SIG-M5 (cell line): ENCODE measurements around the gene MCM9.
A peak's percentile ranks its signal among the peaks of the same experiment; 100 is the strongest.
"Not testable (repeated sequence)": the region's sequence is repeated elsewhere in the genome, so short reads cannot be mapped to it uniquely, and the experiment has no call there.

Source experiments
- DNase-seq: peaks from one replicate; lab custom pipeline; 2025; lab: John Stamatoyannopoulos, UW

The MCM9 gene

GRCh38 chr6:118799826-118800225 is 135.1 kb downstream of the MCM9 start:
- DNase-seq: no peak

- DNase-seq: not testable (repeated sequence)
Observed at GRCh38 chr6:118796548-118796947, 138.4 kb downstream of the MCM9 start.

- no peak for DNase-seq
Observed at GRCh38 chr6:118791499-118791898, 143.5 kb downstream of the MCM9 start.

- no peak for DNase-seq
Observed at GRCh38 chr6:118789954-118790353, 145.0 kb downstream of the MCM9 start.

- no peak for DNase-seq
Observed at GRCh38 chr6:118789419-118789818, 145.5 kb downstream of the MCM9 start.

GRCh38 chr6:118788702-118789101 is 146.3 kb downstream of the MCM9 start:
- DNase-seq: no peak

GRCh38 chr6:118787724-118788423 is 147.1 kb downstream of the MCM9 start:
- no peak for DNase-seq

- DNase-seq: no peak
Observed at GRCh38 chr6:118786596-118787453, 148.1 kb downstream of the MCM9 start.

- DNase-seq: no peak
Observed at GRCh38 chr6:118785601-118786000, 149.4 kb downstream of the MCM9 start.

GRCh38 chr6:118784641-118785164 is 150.3 kb downstream of the MCM9 start:
- DNase-seq: no peak

GRCh38 chr6:118783931-118784550 is 150.9 kb downstream of the MCM9 start:
- DNase-seq: no peak

GRCh38 chr6:118782651-118783050 is 152.3 kb downstream of the MCM9 start:
- DNase-seq: no peak

GRCh38 chr6:118781897-118782296 is 153.1 kb downstream of the MCM9 start:
- DNase-seq: no peak

- DNase-seq: no peak
Observed at GRCh38 chr6:118780668-118781067, 154.3 kb downstream of the MCM9 start.

GRCh38 chr6:118776607-118777549 is 158.1 kb downstream of the MCM9 start:
- peak; percentile 6 for DNase-seq

- DNase-seq: no peak
Observed at GRCh38 chr6:118775381-118775780, 159.6 kb downstream of the MCM9 start.

- DNase-seq: no peak
Observed at GRCh38 chr6:118774581-118774980, 160.4 kb downstream of the MCM9 start.

GRCh38 chr6:118772886-118773285 is 162.1 kb downstream of the MCM9 start:
- DNase-seq: no peak

GRCh38 chr6:118771253-118771652 is 163.7 kb downstream of the MCM9 start:
- DNase-seq: no peak

GRCh38 chr6:118770835-118771234 is 164.1 kb downstream of the MCM9 start:
- no peak for DNase-seq

GRCh38 chr6:118770112-118770788 is 164.7 kb downstream of the MCM9 start:
- no peak for DNase-seq
